NB4 (cell line): ENCODE results near the gene KSR2.

Experiments
- CTCF ChIP-seq: IDR thresholded peaks from one replicate; pipeline ENCODE4 v1.5.1; 2012; ENCODE audit warnings: low read depth, low read length
- MAX ChIP-seq: IDR thresholded peaks from 2 replicates; pipeline ENCODE4 v1.6.1; 2011; ENCODE audit warnings: low read depth, low read length
- POLR2A ChIP-seq: IDR thresholded peaks from 2 replicates; pipeline ENCODE4 v1.6.1; 2011; ENCODE audit warnings: mild to moderate bottlenecking; ENCODE audit not compliant: insufficient read length; ENCODE audit errors: extremely low read depth

DNA sequence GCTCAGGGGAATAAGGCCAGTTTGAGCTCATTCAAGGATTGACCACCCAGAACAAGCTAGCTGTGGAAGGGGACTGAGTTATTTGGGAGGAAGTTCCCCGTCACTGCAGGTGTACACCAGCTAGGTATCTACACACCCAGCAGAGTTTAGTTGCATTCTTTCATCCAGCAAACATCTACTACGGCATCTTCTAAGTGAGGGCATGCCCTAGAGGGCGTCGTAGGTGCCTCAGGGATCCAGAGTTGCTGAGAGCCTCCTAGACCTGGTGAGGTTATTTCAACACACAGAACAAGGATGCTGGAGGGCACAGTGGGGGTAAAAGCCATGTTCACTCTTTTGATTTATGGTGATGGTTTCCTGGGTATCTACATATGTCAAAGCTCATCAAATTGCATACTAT is 149.6 kb downstream of the KSR2 start:
- TF ChIP-seq CTCF, result no peak
- TF ChIP-seq POLR2A, result no peak
- TF ChIP-seq MAX, result no peak
